ENCODE measurements around the gene SLC12A8. TPM values are rescaled to one million over a fixed set of nuclear protein-coding genes. Genes with fewer than 3 reads are reported as not detected.

The SLC12A8 gene
- polyA plus RNA-seq, 1 donor = 0.37 TPM

- DNase-seq (ENCODE audit: low read depth) = no peak
These were observed 158.5 kb downstream of the SLC12A8 start for GRCh38 chr3:125054062-125054448.

DNA sequence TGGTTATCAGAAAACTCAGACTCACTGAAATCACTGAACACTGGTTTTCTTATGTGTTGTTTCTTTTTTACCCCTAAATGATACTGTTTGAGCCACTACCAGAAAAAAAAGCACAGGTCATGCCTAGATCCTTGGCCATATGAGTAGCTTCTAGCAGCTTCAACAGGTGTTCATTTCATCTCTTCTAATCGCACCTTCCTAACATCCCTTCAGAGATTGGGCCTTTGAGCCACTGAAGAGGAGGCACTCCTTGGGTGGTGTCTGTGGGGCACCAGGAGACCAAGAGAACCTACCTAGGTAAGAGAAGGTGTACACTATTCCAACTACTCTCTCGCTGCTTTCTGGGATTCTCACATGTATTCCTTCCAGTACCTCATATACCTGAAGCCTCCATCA is 159.2 kb downstream of the SLC12A8 start:
- DNase-seq (ENCODE audit: low read depth) = no peak

DNA sequence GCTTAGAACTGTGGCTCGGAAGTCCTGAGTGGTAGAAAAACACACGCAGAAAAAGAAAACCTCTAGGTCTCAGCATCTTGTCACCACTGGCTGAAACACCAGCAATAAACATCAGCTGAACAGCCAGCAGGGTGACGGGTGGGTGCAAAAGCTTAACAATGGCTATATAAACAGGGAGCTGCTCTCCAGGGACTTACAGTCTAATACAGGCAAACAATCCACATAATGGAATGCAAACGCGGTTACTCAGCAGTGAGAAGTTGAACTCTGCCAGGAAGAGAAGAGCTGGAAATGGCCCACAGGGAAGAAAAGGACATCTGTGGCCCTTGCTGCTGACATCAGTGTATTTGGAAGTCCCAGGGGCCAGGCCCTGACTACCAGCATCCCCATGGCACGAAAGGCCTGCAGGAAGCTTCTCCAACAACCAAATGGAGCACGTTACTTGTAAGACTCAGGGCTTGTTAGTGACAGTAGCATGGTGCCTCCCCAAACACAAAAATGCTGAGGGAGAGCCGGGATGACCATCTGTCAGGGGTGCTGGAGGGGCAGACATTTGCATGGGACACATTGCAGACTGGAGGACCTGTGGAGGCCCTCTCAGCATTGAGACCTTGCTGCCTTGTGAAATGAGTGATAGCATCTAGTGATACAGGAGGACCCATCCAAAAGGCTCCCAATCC is 159.8 kb downstream of the SLC12A8 start:
- DNase-seq (ENCODE audit: low read depth) = no peak

GRCh38 chr3:125051715-125052581 is 160.6 kb downstream of the SLC12A8 start:
- no peak for DNase-seq (ENCODE audit: low read depth)

DNA sequence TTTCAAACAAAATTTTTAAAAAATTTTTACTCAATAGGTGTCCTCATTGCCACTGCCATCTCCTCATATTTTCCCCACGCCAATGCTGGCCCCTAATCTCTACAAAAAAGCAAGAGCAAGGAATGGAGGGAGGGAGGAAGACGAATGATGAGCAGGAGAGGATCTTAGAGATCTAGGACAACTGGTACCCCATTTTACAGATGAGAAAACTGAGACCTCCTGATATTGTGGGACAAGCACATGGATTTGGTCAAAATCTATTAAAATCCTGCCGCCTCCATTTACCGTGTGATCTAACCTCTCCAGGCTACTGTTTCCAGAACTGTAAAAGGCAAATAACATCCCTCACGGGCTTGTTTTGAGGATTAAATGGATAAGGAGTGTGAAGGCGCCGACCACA is 161.3 kb downstream of the SLC12A8 start:
- DNase-seq (ENCODE audit: low read depth) = no peak

DNA sequence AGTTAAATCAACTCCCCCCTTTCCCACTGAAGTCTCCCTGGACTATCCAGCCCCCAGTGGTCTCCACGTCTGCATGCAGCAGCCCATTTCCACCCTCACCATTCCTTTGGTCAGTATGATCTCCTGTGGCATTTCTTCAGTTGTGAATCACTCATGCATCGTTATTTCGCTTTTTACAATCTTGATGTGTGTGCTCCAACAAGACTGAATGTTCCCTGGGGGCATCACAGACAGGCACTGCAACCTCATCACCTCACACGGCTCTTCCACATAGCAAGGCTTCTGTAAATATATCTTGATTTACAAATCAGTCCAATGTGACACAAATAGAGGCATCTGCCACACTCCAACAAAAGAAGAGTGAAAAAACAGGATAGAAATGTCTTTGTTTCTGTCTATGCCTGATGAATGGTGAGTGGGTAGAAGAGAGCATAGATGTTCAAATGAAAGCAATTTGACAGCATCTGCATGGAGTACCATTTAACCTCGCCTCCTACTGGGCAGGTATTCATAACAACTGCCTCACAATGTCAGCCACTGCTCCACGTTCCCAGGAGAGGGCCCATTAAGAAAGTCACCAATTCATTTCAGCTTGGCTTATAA is 162.0 kb downstream of the SLC12A8 start:
- no peak for DNase-seq (ENCODE audit: low read depth)

DNA sequence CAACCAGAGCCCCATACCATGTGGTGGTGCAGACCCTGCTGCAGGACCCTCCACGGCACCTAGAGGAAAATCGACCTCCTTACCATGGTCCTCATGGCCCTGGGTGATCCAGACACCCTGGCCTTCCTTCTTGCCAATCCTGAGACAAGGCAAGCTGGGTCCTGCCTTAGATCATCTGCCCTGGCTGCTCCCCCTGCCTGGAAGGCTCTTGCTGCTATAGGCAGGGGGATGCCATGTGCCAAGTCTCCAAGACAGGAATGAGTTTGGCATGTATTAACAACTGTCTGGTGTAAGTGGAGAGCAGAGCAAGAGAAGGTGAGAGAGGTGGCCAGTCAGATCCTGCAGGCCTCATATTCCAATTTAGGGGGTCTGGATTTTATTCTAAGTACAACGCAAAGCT is 164.3 kb downstream of the SLC12A8 start:
- DNase-seq (ENCODE audit: low read depth) = no peak

GRCh38 chr3:125045965-125046364 is 166.6 kb downstream of the SLC12A8 start:
- no peak for DNase-seq (ENCODE audit: low read depth)

GRCh38 chr3:125045194-125045593 is 167.4 kb downstream of the SLC12A8 start:
- no peak for DNase-seq (ENCODE audit: low read depth)

DNA sequence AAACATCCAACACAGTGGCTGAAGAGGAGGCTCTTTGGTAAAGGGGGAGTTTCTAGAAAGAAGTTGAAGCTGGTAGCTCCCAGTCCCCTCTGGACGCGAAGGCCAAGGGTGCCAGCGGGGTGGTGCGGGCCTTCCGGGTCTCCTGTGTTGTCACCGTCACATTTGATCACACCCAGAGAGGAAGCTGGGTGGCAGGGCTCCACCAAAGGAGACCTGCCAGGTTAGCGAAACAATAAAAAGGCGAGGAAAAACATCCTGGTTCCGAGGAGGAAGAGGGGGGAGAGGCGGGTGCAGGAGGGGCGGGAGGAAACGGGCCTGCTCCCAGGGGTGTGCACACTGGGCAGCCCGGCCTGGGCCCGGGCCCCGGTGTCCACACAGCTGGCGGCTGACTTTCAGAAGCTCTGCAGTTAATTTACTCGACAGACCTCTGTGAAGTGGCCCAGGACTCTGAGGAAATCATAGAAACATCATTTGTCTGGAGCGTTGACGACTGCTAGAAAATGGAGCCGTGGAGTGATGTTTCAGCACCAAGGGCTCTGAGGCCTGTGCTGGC is 168.9 kb downstream of the SLC12A8 start:
- DNase-seq (ENCODE audit: low read depth) = no peak

DNA sequence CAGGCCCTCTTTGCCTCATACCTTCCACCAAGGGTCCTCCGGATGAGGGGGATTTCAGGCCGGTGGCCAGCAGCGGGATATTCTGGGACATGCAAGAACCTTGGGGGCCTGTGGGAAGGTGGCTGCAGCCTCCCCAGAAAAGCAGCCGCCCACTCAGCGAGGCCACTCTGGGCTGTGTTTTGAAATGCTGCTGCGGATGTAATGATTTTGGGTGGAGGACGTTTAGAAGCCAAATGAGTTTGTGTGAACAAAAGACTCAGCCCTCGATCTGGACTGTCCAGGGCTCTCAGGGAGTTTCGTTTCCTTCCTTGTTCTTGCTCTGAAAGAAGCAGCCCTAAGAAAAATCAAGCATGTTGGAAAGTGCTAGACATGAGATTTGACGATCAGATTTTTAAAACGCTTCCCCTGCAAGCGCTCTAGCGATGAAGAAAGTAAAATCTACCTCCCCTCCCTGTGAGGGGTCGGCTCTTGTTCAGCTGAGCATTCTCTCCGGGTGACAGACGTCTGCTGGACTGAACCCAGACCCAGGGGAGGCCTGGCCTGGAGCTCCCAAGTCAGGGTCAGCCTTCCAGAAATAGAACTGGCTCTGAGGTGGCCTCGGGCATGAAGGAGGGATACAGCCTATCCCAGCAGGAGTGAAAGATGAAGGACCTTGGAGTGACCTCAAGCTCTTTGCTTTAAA is 169.7 kb downstream of the SLC12A8 start:
- no peak for DNase-seq (ENCODE audit: low read depth)

GRCh38 chr3:125039131-125040100 is 173.1 kb downstream of the SLC12A8 start:
- no peak for DNase-seq (ENCODE audit: low read depth)

DNA sequence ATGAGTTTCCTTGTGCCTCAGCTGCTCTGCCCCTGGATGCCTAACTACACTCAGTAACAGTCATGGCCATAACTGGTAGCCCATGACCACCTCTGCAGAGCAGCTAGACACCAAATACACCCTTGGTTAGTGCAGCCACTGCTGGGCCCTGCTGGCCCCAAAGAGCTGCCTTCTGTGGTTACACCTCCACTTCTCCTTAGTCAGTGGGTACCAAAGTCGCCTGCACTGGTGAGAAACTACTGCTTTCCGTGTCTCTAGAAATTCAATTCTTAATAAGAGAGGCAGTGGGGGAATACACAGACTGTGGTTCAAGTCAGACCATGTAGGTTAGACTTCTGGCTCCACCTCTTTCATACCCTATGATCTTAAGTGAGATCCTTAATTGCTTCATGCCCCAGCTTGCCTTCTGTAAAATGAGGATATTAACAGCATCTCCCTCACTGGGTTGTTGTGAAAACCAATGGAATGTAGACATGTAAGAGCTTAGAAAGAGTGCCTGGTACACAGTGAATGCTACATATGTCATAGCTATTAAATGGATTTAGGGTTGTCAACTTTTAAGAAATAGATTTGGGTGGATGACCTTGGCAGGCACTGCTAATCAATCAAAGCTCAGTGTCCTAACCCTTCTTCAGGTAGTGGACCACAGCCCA is 174.9 kb downstream of the SLC12A8 start:
- no peak for DNase-seq (ENCODE audit: low read depth)

DNA sequence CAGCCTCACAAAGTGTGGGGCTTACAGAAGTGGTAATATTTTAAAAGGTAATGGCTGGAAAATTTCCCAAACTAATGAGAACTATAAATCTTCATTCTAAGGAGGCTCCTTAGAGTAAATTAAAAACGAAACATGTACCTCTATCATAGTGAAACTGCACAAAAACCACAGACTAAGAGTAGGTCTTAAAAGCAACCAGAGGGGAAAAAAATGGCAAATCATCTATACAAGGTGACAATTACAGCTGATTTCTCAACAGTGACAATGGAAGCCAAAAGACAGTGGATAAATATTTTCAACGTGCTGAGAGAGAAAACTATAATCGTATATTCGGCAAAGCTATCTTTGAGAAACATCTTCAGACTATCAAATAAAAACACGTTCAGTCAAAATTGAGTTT is 177.3 kb downstream of the SLC12A8 start:
- no peak for DNase-seq (ENCODE audit: low read depth)

DNA sequence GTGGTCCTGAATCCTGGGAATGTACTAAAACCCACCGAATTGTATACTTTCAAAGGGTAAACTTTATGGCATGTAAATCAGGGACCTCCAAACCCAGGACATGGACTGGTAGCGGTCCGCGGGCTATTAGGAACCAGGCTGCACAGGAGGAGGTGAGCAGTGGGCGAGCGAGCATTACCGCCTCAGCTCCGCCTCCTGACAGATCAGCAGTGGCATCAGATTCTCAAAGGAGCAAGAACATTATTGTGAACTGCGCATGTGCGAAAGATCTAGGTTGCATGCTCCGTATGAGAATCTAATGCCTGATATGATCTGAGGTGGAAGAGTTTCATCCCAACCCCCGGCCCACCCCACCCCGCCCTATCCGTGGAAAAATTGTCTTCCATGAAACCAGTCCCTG is 178.9 kb downstream of the SLC12A8 start:
- no peak for DNase-seq (ENCODE audit: low read depth)

- DNase-seq (ENCODE audit: low read depth) = no peak
These were observed 179.4 kb downstream of the SLC12A8 start for GRCh38 chr3:125033135-125033534.

DNA sequence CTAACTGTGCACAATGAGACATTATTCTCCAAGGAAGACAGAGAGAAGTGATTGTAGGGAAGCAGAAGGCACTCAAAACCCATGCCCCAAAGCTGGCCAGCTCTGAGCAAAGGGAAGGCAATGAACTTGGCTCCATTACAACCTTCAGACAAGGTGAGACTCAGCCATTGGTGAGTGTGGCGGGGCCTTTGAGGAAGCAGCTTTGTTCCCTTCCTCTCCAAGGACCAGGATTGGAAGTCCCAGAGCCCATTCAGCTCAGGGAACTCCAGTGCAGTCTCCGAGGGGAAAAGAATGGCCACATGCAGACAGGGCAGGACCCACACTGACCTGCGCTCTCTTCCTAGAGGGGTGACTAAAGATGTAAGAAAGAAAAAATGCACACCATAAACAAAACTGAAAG is 179.9 kb downstream of the SLC12A8 start:
- no peak for DNase-seq (ENCODE audit: low read depth)
